H9 (cell line): ENCODE measurements around the gene CHSY3. TPM values are rescaled to one million over a fixed set of nuclear protein-coding genes. Genes with fewer than 3 reads are reported as not detected.

Source experiments
- DNase-seq: peaks from one replicate; pipeline ENCODE4 v3.0.0-alpha.2; 2017
- H2AFZ ChIP-seq: one replicate; pipeline ENCODE4 v1.6.1; 2013; ENCODE audit warnings: mild to moderate bottlenecking, low read length, control low read depth, moderate library complexity
- H2AK5ac ChIP-seq: 2 replicates; pipeline ENCODE4 v1.6.1; 2013; ENCODE audit warnings: low read length, control low read depth, mixed read lengths; ENCODE audit not compliant: insufficient read length
- H2BK120ac ChIP-seq: one replicate; pipeline ENCODE4 v1.6.1; 2013; ENCODE audit warnings: low read depth, mild to moderate bottlenecking, low read length, control low read depth, inconsistent platforms; ENCODE audit not compliant: poor library complexity, severe bottlenecking
- H2BK12ac ChIP-seq: 2 replicates; pipeline ENCODE4 v1.6.1; 2013; ENCODE audit warnings: low read length, control low read depth, mixed read lengths, low read depth; ENCODE audit not compliant: insufficient read length
- H2BK15ac ChIP-seq: 2 replicates; pipeline ENCODE4 v1.6.1; 2013; ENCODE audit warnings: low read depth, low read length, control low read depth
- H2BK20ac ChIP-seq: one replicate; pipeline ENCODE4 v1.6.1; 2013; ENCODE audit warnings: low read depth, mild to moderate bottlenecking, low read length, control low read depth, inconsistent platforms; ENCODE audit not compliant: poor library complexity, severe bottlenecking
- H2BK5ac ChIP-seq: 2 replicates; pipeline ENCODE4 v1.6.1; 2013; ENCODE audit warnings: low read length, control low read depth, mixed read lengths; ENCODE audit not compliant: insufficient read length
- H3K14ac ChIP-seq: 2 replicates; pipeline ENCODE4 v1.6.1; 2013; ENCODE audit warnings: low read length, control low read depth; ENCODE audit not compliant: insufficient read depth
- H3K18ac ChIP-seq: 2 replicates; pipeline ENCODE4 v1.6.1; 2013; ENCODE audit warnings: low read depth, mild to moderate bottlenecking, mixed read lengths, low read length, control low read depth; ENCODE audit not compliant: insufficient read length
- H3K23ac ChIP-seq: 2 replicates; pipeline ENCODE4 v1.6.1; 2013; ENCODE audit warnings: low read length, control low read depth, mixed read lengths, low read depth; ENCODE audit not compliant: insufficient read length
- H3K23me2 ChIP-seq: 2 replicates; pipeline ENCODE4 v1.6.1; 2013; ENCODE audit warnings: low read depth, mild to moderate bottlenecking, mixed read lengths, low read length, control low read depth; ENCODE audit not compliant: insufficient read length, poor library complexity, severe bottlenecking
- H3K27ac ChIP-seq: 2 replicates; pipeline ENCODE4 v1.5.1; 2013; ENCODE audit warnings: low read length, control low read depth, mixed read lengths, low read depth; ENCODE audit not compliant: insufficient read length
- H3K27me3 ChIP-seq: 2 replicates; pipeline ENCODE4 v1.6.1; 2013; ENCODE audit warnings: low read length, control low read depth, inconsistent platforms; ENCODE audit not compliant: insufficient read depth
- H3K4ac ChIP-seq: 2 replicates; pipeline ENCODE4 v1.6.1; 2013; ENCODE audit warnings: low read depth, mild to moderate bottlenecking, control low read depth, inconsistent platforms, low read length, moderate library complexity
- H3K4me1 ChIP-seq: 2 replicates; pipeline ENCODE4 v1.6.1; 2013; ENCODE audit warnings: low read length, control low read depth, inconsistent platforms; ENCODE audit not compliant: insufficient read depth
- H3K4me2 ChIP-seq: 2 replicates; pipeline ENCODE4 v1.6.1; 2013; ENCODE audit warnings: low read length, control low read depth, mixed read lengths; ENCODE audit not compliant: insufficient read length, insufficient read depth
- H3K56ac ChIP-seq: 2 replicates; pipeline ENCODE4 v1.6.1; 2013; ENCODE audit warnings: low read depth, mild to moderate bottlenecking, mixed read lengths, low read length, control low read depth; ENCODE audit not compliant: insufficient read length
- H3K79me1 ChIP-seq: 2 replicates; pipeline ENCODE4 v1.6.1; 2013; ENCODE audit warnings: low read depth, mild to moderate bottlenecking, moderate library complexity, low read length, control low read depth, inconsistent platforms; ENCODE audit not compliant: insufficient read depth, poor library complexity, severe bottlenecking
- H3K79me2 ChIP-seq: 2 replicates; pipeline ENCODE4 v1.6.1; 2013; ENCODE audit warnings: low read length, control low read depth, inconsistent platforms; ENCODE audit not compliant: insufficient read depth
- H3K9ac ChIP-seq: 2 replicates; pipeline ENCODE4 v1.6.1; 2013; ENCODE audit warnings: low read length, control low read depth, mixed read lengths; ENCODE audit not compliant: insufficient read length; ENCODE audit errors: extremely low read depth
- H3K9me3 ChIP-seq: one replicate; pipeline ENCODE4 v1.6.1; 2013; ENCODE audit warnings: low read depth, low read length, inconsistent platforms; ENCODE audit not compliant: control insufficient read depth
- H3T11ph ChIP-seq: one replicate; pipeline ENCODE4 v1.6.1; 2013; ENCODE audit warnings: mild to moderate bottlenecking, low read length, control low read depth, inconsistent platforms
- H4K20me1 ChIP-seq: one replicate; pipeline ENCODE4 v1.6.1; 2013; ENCODE audit not compliant: control insufficient read depth, insufficient read length, insufficient read depth
- H4K5ac ChIP-seq: 2 replicates; pipeline ENCODE4 v1.6.1; 2013; ENCODE audit warnings: low read depth, mild to moderate bottlenecking, mixed read lengths, low read length, control low read depth; ENCODE audit not compliant: insufficient read length
- H4K8ac ChIP-seq: replicated peaks from 2 replicates; pipeline ENCODE4 v1.6.1; 2013; ENCODE audit warnings: low read length, control low read depth, mixed read lengths, low read depth; ENCODE audit not compliant: insufficient read length
- H4K91ac ChIP-seq: 2 replicates; pipeline ENCODE4 v1.6.1; 2013; ENCODE audit warnings: low read depth, mild to moderate bottlenecking, moderate library complexity, mixed read lengths, low read length, control low read depth; ENCODE audit not compliant: insufficient read length
- H3K27ac Mint-ChIP-seq, 3 experiments: 2 replicates in 2 of 3; 3 replicates in 1 of 3; pipeline ENCODE4 v1.8.0; 2020 to 2021; ENCODE audit warnings: mixed read lengths in 3 of 3, mild to moderate bottlenecking in 1 of 3, moderate library complexity in 1 of 3
- H3K27me3 Mint-ChIP-seq: 2 replicates; pipeline ENCODE4 v1.8.0; 2021; ENCODE audit warnings: low read depth, mild to moderate bottlenecking, moderate library complexity, mixed read lengths
- H3K36me3 Mint-ChIP-seq, 3 experiments: 2 replicates in 2 of 3; 3 replicates in 1 of 3; pipeline ENCODE4 v1.8.0; 2020 to 2021; ENCODE audit warnings: low read depth in 3 of 3, mixed read lengths in 3 of 3; ENCODE audit not compliant: insufficient read depth in 1 of 3
- H3K4me1 Mint-ChIP-seq, 2 experiments: 2 replicates each; pipeline ENCODE4 v1.8.0; 2020; ENCODE audit warnings: mixed read lengths in 2 of 2
- H3K4me3 Mint-ChIP-seq, 2 experiments: 2 replicates in 1 of 2; 3 replicates in 1 of 2; pipeline ENCODE4 v1.8.0; 2020 to 2021; ENCODE audit warnings: mild to moderate bottlenecking in 2 of 2, mixed read lengths in 2 of 2, moderate library complexity in 1 of 2
- H3K9me3 Mint-ChIP-seq, 2 experiments: 2 replicates in 1 of 2; 3 replicates in 1 of 2; pipeline ENCODE4 v1.8.0; 2020; ENCODE audit warnings: mild to moderate bottlenecking in 2 of 2, mixed read lengths in 2 of 2, moderate library complexity in 1 of 2
- WGBS: extraction: QIAGEN DNeasy Blood & Tissue Kit; methylation state at CpG from one replicate; pipeline ENCODE4 v1.1.7; 2013; ENCODE audit warnings: missing lambda C conversion rate, low lambda C conversion rate, mixed read lengths; ENCODE audit not compliant: insufficient read length; ENCODE audit errors: extremely low coverage; 5-methylcytosine and 5-hydroxymethylcytosine counted together
- total RNA-seq: library from RNA; stranded (reverse); gene quantifications from 2 replicates; pipeline ENCODE4 v1.2.1, GENCODE V29; 2021
- TF ChIP-seq, protein P1 (sequence below): fragments of 200-600 bp; sonication (generic); conservative IDR thresholded peaks from 3 replicates; pipeline ENCODE4 v1.8.0; 2021; ENCODE audit warnings: antibody characterized with exemption, mild to moderate bottlenecking

The CHSY3 gene
- total RNA-seq, 1 experiment from 2014 or later = 0.37 TPM

DNA sequence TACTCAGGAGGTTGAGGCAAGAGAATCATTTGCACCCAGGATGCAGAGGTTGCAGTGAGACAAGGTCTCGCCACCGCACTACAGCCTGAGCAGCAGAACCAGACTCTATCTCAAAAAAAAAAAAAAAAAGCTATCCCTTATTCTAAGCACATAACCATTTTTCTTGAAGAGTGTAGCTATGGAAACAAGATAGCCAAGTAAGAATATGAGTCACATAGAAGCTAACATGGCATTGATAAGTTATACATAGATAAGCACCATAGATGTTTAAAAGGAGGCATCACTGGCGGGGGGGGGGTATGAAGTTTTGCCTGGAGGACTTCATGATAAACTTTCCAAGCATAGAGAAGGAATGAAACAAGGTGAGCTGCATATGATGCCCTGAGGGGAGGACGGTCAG is 26.0 kb downstream of the CHSY3 start:
- Mint-ChIP-seq H3K4me3 (no peak overlapping the region), H3K36me3 (no peaks in the 10 kb centered on the region)

More for the DNA sequence above, 26.0 kb downstream of the CHSY3 start:
- Histone ChIP-seq H3K27me3 (no peaks in the 10 kb centered on the region), H3K56ac (no peak overlapping the region), H4K8ac (no peak overlapping the region), H3K79me1 (no peaks in the 10 kb centered on the region), H3T11ph (no peak overlapping the region), H3K4me2 (no peak overlapping the region), H2BK20ac (no peak overlapping the region), H3K9me3 (no peaks in the 10 kb centered on the region), H3K14ac (no peak overlapping the region), H4K20me1 (no peaks in the 10 kb centered on the region), H4K5ac (no peak overlapping the region), H2BK12ac (no peak overlapping the region), H3K4me1 (no peaks in the 10 kb centered on the region), H2BK120ac (no peak overlapping the region), H3K9ac (no peak overlapping the region), H3K27ac (no peak overlapping the region), H3K23ac (no peak overlapping the region), H2AFZ (no peak overlapping the region), H2BK5ac (no peak overlapping the region), H3K79me2 (no peaks in the 10 kb centered on the region), H4K91ac (no peak overlapping the region), H2AK5ac (no peak overlapping the region), H3K18ac (no peak overlapping the region), H3K4ac (no peak overlapping the region), H2BK15ac (no peak overlapping the region), H3K23me2 (no peaks in the 10 kb centered on the region)
- no CpG with 5 or more reads among the region's 4 CpGs for WGBS
- DNase-seq = no peak
- Mint-ChIP-seq H3K9me3 (no peaks in the 10 kb centered on the region), H3K27ac (no peak overlapping the region), H3K27me3 (no peaks in the 10 kb centered on the region), H3K4me1 (no peaks in the 10 kb centered on the region)
- TF ChIP-seq, protein P1, sequence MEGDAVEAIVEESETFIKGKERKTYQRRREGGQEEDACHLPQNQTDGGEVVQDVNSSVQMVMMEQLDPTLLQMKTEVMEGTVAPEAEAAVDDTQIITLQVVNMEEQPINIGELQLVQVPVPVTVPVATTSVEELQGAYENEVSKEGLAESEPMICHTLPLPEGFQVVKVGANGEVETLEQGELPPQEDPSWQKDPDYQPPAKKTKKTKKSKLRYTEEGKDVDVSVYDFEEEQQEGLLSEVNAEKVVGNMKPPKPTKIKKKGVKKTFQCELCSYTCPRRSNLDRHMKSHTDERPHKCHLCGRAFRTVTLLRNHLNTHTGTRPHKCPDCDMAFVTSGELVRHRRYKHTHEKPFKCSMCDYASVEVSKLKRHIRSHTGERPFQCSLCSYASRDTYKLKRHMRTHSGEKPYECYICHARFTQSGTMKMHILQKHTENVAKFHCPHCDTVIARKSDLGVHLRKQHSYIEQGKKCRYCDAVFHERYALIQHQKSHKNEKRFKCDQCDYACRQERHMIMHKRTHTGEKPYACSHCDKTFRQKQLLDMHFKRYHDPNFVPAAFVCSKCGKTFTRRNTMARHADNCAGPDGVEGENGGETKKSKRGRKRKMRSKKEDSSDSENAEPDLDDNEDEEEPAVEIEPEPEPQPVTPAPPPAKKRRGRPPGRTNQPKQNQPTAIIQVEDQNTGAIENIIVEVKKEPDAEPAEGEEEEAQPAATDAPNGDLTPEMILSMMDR = no peak
